Hematopoietic multipotent progenitor cell treated with erythropoietin and hydrocortisone succinate and interleukin-3 and kit ligand, for 4 days (in vitro differentiated cells): ENCODE data around the gene UROS.
A peak's percentile ranks its signal among the peaks of the same experiment; 100 is the strongest.

Experiments
- DNase-seq: peaks from one replicate; pipeline ENCODE4 v3.0.0-alpha.2; 2015

The UROS gene

DNA sequence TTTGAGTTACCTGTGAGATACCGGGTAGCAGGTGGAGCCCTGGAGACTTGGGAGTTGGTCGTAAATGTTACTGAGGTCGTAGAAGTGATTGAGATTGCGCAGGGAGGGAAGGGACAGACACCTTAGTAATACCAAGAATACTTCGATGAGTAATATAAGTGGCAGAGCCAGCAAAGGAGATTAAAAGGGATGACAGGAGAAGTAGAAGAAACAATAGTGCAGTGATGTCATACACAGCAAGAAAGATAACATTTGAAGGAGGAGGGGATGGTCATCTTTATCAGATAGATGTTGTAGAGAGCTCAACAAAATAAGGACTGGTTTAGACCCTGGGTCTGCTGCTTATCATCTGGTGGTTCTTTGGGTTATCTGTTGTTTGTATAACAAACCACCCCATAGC lies 5.3 kb upstream of the UROS start:
- DNase-seq = no peak

DNA sequence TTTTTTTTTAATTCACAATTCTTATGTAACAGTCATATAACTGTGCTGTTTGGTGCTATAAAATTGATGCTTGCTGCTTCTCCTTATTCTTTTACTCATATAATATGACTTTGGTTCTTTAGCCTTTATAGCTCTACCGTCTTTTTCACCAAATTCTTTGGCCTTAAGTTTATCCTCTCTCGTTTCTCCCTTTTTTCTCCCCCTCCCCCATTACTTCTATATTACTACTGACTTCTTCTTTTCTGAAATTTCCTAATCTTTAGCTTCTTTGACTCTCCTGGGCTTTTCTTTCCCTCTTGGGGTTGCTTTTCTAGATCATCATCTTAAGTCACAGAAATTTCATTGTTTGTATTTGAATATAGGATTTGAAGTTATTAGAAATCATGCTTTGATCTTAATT lies 4.1 kb upstream of the UROS start:
- no peak for DNase-seq

DNA sequence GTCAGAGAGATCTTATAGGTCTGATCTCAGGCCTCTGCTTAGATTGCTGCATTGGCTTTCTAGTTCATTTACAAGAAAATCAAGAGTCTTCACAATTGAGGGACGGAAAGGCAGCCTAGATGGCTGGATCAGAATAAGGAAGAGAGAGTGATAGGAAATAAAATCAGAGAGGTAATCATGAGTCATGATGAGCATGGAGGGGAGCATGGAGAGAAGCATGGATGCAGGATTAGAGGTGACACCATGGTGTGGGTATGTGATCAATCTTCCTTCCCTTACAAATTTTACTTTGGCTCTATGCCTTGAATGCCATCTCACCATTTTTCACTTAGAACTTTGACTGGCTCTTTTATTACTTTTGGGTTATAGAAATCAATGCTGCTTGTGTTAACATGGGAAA lies 1.7 kb upstream of the UROS start:
- no peak for DNase-seq

DNA sequence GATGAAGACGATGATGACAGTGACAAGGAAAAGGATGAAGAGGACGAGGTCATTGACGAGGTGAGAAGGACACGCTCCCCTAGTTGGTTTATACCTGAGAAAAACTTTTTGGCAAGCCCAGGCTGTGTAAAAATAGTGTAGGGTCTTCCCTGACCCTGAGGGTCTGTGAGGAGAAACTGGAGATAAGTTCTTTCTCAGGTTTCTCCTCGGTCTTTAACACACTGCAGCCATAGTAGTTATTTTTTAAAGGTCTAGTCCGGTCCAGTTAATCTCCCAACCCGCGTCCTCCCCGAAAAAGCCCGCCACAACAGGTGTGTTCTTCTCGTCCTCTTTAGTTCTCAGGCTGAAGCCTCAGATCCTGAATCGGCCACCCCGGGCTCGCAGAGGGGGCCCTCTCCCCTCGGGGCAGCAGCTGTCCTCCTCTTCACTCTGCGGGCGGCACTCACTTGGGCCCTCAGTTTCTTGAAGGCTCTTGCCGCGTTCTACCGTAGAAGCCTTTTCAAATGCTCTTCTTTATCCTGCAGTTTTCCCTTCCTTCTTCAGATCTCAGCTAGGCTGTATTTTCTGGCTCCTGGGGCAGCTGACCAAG lies 699 bp upstream of the UROS start:
- peak; percentile 33 for DNase-seq

DNA sequence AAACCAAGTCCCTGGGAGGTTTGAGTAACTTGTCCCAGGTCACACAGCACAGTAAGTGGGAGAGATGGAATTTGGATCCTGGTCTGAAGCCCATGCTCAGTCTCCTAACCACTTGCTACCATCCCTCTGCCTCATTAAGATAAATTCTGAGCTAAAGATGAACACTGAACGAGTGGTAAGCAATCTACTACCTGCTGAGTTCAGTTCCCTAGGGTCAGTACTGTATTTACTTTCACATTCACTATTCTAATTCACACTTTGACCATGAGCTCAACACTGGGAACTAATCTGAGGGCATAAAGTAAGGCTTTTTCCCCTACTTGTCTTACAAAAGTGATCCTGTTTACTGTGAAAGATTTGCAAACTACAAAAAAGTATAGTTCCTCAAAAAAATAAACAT lies 2.4 kb downstream of the UROS start:
- no peak for DNase-seq

DNA sequence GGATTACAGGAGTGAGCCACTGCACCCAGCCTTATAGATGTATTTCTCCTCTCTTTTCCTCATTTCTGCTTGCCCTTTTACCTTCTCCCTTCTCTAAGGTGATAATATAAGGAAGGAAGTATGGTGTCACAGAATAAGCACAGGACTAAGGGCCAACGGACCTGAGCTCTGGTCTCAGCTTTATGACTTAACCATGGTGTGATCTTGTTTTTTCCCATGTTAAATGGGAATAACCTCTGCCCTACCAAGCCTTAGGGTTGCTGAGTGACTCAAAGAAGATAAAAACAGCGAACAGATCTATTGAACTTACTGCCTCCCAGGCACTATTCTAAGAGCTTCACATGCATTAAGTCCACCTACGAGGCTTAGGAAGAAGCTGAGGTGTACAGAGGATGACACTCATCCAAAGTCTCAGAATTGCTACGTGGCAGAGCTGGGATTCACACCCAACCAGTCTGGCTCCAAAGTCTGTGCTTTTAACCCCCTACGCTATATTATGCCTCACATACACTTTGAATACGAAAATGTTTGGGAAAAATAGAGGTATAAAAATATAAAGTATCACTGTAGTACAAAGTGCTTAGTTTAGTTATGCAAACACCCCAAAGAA lies 5.6 kb downstream of the UROS start:
- no peak for DNase-seq

DNA sequence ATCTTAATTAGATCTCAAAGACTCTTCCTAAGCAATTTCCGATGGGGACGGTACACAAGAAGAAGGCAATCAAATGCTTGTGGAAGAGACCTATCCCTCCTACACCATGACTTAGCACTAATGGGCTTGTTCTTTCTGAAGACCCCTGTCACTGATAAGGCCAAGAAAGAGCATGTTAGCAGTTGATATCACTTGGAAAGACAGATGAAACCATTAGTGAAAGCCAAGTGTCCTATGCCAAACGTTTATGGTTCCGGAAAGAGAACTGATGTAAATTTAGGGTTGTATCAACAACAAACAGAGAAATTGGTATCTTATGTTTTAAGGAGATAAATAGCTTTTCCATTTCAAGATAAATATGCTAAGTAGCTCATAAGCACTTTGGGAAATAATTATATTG lies 6.5 kb downstream of the UROS start:
- peak; percentile 90 for DNase-seq

DNA sequence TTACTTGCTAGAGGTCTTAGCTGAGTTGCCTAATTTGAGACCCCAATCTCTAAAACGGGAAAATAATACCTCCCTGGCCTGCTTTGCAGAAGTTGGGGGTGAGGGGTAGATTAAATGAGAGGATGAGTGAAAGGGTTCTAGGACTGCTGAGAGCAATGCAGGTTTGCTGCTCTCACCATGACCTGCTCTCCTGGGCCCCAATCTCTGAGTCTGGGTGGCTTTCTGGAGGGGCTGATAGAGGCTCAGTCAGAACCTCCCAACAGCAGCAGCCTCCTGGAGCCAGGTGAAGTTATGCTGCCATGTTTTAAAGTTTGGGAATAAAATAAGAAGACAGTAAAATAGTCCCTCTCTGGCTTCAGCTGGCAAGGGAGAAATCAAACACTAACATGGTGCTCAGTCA lies 7.3 kb downstream of the UROS start:
- no peak for DNase-seq

DNA sequence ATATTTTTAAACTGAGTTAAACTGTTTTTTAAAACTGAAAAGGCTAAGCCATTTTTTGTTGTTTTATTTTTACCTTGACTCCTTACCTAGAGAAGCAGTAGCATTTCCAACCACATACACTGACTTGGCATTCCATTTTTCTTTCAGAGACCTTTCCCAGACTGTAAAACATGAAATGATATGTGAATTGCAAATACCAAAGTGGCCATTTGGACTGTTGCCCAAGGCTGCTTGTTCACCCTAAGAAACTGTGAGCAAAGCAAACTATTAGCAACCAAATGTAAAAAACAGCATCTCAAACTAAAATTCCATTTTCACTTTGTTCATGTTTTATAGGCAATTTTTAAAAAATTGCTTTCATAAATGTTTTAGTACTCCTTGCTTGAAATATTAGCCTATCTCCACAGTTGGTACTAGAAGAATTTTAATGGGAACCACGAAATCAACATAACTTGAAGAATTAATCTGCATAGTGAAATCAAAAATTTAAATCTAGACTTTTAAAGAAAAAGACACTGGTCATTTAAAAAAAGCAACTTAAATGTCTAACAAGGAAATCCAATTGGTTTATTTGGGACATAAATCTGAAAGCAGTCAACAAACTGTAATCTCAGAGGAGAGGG lies 10.8 kb downstream of the UROS start:
- no peak for DNase-seq

DNA sequence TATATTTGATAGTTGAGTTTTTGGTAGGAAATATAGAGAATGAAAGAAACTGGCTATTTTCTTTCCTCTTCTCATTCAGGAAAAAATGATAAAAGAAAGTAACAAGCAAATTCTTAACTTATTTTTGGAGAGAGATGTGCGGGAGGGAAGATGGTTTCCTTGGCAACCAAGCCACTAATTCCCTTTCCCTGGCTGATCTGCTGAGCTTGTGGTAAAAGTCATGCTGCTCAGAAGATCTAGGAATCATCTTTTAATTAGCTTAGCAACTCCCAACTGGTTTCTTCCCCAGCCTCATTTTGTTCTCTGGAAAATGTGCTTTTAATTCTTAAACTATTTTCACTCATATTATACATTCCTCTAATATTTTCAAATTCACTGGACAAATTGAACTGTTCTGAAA lies 11.8 kb downstream of the UROS start:
- no peak for DNase-seq

DNA sequence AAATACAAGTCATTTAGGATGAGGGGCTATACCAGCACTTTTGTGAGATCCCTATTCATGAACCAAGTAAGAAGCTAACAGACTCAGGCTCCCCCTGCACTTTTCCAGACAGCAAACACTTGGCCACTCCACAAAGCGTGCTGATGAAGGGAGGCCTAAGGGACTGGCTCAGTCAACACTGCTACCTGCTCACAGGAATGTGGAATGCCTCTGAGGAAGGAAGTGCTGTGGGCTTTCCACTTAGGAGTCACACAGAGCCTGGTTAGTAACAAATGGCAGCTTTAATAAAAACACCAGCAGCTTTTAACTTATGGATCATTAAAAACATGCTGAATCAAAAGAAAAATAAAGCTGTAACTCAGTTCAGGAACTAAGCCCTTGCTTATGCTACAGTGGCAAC lies 15.0 kb downstream of the UROS start:
- DNase-seq = no peak

DNA sequence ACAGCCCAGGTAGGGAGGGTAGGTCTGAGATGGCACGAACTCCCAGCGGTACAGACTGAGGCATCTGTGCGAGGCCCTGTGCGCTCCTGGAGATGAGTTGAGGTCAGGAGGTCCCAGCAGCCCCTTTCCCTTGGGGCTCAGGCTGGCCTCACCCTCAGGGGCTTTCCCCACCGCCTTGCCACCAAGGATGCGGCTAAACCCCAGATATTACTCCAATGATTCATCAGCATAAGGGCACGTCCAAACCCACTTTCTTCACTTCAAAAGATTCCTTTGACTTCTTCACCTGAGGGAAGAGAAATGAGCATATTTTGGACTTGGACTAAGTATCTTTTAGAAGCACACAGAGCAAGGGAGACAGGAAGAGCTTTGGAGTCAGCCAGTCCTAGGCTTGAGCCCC lies 20.3 kb downstream of the UROS start:
- DNase-seq = no peak

DNA sequence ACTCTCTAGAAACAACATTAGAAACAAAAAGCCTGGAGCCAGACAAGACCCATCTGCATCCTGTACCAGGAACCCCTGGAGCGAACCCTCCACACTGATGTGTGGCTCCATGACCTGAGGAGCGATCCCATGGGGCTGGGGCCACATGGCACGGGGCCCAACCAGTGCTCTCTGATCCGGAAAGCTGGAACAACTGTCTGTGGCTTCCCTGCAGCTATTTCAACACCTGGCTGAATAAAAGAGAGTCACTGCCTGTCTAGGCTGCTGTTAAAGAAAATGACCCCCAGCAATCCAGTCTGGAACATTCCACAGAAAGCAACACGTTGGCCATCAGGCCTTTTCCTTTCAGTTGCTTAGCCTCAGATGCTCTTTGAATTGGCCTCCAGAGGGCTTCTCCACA lies 20.9 kb downstream of the UROS start:
- DNase-seq = no peak

DNA sequence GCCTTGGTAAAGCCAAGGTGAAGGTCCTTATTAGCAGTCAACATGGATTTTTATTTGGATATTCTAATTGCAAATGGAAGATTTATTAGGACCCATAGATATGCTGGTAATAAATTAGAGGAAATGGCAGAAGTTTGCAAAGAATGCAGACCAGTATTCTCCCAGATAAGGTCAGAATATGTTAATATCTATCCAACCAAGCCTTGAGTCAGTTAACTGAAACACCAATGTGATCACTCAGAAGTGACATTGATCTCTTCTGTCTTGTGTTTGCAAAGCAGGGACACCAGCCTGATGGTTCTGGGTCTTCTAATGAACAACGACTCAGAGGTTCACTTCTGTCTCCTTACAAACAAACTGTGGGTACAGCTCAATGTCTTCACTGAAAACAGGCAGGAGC lies 21.5 kb downstream of the UROS start:
- no peak for DNase-seq

DNA sequence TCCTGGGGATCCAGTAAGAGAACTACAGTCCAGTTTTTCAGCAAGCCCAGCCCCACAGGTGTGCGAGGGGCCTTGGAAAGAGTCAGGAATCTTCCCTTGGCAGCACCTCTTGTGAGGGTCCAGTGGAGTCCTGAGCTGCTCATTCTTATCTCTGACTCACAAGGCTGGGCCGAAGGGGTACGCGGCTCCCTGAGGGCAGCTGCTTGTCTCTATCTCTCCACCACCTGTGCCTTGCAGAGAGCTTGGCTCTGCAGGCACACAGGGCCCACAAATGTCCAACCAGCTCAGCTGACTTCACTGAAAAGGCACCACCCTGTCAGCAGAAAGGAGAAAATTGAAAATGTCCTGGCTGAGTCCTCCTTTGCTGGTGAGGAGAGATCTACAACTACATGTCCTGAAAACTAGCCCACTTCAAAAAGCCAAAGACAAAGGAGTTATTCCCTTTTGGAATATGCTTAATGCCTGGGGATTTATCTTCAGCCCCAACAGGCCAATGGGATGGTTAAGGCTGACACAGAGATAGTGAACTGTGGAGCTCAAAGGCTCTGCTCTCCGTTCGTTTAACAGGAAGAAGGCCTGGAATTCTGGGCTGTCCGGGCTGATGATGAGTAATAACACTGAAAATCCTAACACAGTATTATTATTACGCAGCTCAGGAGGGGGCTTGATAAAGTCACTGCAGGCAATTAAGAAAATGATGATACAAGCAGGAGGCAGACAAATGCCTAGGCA lies 23.4 kb downstream of the UROS start:
- peak; percentile 75 for DNase-seq

DNA sequence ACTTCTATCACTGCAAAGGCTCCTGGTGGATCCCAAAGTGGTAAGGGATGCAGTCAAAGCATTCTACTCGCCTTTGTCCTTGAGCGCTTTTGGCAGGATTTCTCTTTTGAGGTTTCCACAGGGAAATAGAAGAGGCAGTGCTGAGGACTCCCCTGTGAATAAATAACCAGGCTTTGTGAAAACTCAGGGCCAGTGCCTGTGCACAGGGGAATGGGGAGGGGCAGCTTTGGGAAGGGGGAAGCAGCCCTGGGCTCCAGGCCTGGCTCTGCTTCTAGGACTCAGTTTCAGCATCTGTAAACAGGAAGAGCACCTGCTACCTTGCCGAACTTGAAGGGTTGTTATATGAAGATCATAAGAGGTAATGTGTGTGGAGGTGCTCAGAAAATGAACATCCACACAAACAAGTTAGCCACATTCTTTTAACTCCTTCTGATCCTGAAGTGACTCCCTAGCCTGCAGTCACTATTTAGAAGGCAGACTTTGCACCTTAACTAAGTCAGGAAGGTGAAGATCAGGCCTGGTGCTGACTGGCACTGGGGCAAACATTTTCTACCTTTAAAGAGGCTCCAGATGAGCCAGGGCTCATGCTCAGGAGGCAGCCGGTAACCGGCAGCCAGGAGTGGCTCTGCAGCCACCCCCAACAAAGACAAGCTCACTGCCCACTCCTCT lies 24.9 kb downstream of the UROS start:
- no peak for DNase-seq

DNA sequence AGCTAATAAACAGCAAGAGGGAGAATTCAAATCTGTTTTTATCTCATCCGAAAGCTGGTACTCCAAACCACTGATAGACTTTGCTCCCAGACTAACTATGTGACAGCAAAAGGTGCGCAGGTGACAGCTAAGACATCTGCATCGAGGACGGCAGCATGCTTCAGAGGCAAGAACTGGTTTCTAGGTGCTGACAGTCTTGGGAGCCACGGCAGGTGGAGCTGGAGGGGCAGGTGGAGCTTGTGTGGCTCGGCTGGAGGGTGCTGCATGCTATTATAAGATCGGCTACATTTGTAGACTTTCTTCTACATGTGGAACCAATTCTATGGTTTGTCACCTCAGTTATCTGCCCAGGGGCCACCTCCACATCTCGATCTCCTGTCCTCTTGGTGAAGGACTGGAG lies 25.6 kb downstream of the UROS start:
- no peak for DNase-seq

DNA sequence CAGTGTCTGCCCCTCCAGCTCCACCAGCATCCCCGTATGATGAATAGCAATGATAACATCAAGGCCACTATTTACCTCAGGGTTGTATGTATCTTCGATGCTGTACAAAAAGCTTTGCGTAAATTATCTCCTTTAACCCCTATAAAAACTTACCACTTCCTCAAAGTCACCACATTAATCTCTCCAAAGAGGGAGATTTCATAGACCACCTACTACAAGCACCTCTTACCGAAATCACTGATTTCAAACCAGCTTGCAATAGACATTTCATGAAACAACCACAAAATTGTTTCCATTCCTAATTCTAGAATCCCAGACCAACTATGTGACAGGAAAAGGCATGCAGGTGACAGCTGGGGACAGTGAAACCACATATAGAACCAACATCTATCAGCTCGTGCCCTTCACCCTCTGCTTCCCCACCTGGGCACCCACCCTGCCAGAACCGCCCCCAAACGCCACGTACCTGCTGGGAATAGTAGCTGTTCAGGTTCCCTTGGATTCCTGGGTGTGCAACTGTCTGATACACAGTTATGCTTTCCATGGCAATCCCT lies 27.3 kb downstream of the UROS start:
- no peak for DNase-seq

DNA sequence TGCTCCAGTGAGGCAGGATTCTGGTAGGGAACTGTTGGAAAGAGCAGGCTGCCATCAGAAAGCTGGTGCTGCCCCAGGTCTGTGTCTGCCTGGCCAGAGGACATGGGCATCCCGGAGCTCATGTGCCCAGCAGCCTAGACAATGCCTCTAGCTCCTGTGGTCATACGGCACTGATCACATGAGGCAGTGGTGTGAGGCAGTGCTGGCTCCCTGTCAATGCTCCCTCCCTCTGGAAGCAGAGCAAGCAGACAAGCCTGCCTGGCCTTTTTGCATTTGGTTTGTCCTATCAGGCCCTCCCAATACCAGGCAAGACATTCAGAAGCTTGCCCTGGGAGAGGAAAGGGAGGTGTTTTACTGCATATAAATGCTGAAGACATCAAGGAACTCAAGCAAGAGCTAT lies 27.9 kb downstream of the UROS start:
- no peak for DNase-seq

DNA sequence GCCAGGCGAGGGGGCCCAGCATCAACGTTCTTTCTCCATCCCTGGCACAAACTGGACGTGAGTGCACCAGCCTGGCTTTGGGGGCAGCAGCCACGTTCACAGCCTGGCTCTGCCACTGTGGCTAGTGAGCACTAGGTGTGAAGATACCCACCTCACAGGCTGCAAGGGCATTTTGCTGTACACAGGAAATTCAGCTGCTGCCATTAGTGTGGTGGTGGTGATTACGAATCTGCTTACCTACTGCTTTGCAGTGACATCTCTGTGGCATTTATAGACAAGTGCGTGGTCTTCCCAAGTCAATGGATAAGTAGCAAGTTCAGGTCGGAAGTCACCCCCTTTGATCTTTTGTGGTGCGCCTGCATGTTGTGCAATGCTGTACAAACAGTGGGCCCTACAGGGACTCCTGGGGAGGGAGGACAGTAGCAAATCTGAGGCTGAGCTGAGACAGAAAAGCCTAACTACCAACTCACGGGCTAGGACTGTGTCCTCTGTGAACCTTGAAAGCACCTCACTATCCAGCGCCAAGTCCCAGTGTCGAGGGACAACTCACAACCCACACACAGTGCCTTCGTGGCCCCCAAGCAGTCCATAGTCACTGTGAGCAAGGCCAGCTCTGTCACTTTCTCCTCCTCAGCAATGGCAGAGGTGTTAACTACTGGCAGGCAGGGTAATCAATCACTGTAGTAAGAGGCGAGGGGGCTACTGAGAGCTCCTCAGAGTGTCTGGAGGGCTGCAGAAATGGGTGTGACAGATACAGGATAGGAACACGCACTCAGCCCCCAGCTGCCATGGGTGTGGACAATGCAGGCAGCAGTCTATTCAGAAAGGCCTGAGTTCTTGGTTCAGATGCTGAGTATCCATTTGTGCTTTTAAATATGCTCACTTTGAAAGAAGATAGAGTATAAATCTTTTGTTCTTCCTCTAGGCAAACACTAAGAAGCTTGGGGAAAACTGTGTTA lies 30.4 kb downstream of the UROS start:
- DNase-seq = no peak

DNA sequence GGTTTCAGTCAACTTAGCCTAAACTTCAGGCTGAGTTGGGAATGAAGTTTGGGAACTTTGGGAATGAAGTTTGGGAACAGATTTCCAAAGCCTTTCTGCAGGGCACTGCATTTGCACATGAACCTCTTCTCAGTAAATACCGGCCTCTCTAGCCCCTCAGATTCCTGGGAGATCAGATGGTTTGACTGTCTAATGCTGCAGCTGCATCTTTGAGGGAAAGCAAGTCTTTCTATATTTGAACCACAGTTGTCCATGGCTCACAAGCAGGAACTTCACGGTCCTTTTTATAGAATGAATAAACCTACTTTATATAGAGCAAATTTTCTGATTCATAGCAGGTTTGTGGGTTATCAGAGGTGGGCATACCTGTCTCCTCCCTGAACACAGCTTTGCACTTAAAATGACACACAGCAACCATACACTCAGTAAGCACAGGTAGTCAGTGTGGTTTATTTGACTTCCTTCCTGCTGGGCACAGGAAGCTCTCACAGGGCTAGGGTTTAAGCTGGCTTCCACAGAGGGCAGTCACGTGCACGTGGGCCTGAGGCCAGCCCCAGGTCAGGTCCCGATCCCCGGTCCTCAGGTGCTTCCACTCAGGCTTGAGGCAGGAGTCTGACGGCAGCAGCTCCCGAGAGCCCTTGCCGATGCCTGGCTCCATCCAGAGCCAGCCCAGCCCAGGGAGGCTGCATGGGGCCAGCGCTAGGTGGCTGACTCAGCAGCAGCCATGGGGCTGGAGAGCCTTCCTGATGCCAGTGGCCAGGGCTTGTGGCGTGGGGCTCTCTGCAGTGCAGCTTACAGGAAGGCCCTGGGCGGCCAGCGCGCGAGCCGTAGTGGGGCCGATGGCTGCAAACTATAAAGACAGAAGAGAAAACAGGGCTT lies 34.7 kb downstream of the UROS start:
- no peak for DNase-seq
